Sigmoid colon (tissue), 7 donors: ENCODE results near the gene TRPT1. TPM values are rescaled to one million over a fixed set of nuclear protein-coding genes. Genes with fewer than 3 reads are reported as not detected.

Experiments used
- DNase-seq: peaks from one replicate; pipeline ENCODE4 v3.0.0-alpha.2; 2019
- H3K27ac ChIP-seq, 4 donors: fragments of 200-600 bp; sonication (generic); one replicate each; pipeline ENCODE4 v1.5.1; 2016 to 2019; ENCODE audit warnings: mild to moderate bottlenecking in 1 of 4
- H3K27me3 ChIP-seq, 3 donors: fragments of 200-600 bp; sonication (generic); one replicate each; pipeline ENCODE4 v1.5.1; 2019; ENCODE audit warnings: mild to moderate bottlenecking in 1 of 3
- H3K36me3 ChIP-seq, 4 donors: fragments of 200-600 bp; sonication (generic); one replicate each; pipeline ENCODE4 v1.5.1; 2016 to 2019
- H3K4me1 ChIP-seq, 4 donors: fragments of 200-600 bp; sonication (generic); one replicate each; pipeline ENCODE4 v1.5.1; 2017 to 2019
- H3K4me3 ChIP-seq, 4 donors: fragments of 200-600 bp; sonication (generic); one replicate each; pipeline ENCODE4 v1.5.1; 2017 to 2019; ENCODE audit warnings: mild to moderate bottlenecking in 2 of 4, moderate library complexity in 1 of 4
- H3K9me3 ChIP-seq, 4 donors: fragments of 200-600 bp in 3 of 4; sonication (generic) in 3 of 4; one replicate each; pipeline versions ENCODE4 v1.5.1 to v1.6.1; 2013 to 2019
- EP300 ChIP-seq, 4 donors: sonication (generic); formaldehyde crosslinking; IDR thresholded peaks; one replicate each; pipeline ENCODE4 v1.6.1; 2017; ENCODE audit warnings: antibody characterized with exemption in 4 of 4
- POLR2A ChIP-seq, 2 donors: fragments of 450-650 bp; IDR thresholded peaks; one replicate each; pipeline ENCODE4 v1.6.1; 2016; ENCODE audit warnings: antibody characterized with exemption in 2 of 2, mild to moderate bottlenecking in 2 of 2, moderate library complexity in 2 of 2
- POLR2AphosphoS5 ChIP-seq, 4 donors: sonication (generic); formaldehyde crosslinking; IDR thresholded peaks; one replicate each; pipeline ENCODE4 v1.6.1; 2017; ENCODE audit warnings: antibody characterized with exemption in 4 of 4
- WGBS, 2 donors: extraction: QIAGEN DNeasy Blood & Tissue Kit; methylation state at CpG; one replicate each; pipeline ENCODE4 v1.1.7; 2013; 5-methylcytosine and 5-hydroxymethylcytosine counted together
- intact Hi-C: fragments of 100-400 bp; cut with DNase I; formaldehyde crosslinking; loops from one replicate; pipeline ENCODE4 v1.15.1; 2023
- polyA plus RNA-seq, 3 donors: library from polyadenylated mRNA; stranded (reverse); fragments of 200-250 nt; gene quantifications; one replicate each; pipeline ENCODE4 v1.2.3, GENCODE V29; 2013
- total RNA-seq, 4 donors: library from RNA; depleted of rRNA; stranded (reverse); fragments of >200 nt; gene quantifications; one replicate each; pipeline ENCODE4 v1.1.0, GENCODE V29; 2016
- TF ChIP-seq, protein P1 (sequence below), 4 experiments: fragments of 450-650 bp in 3 of 4; fragments of 200-600 bp in 1 of 4; IDR thresholded peaks; one replicate each; pipeline ENCODE4 v1.5.1; 2016 to 2019; ENCODE audit warnings: antibody characterized with exemption in 4 of 4, mild to moderate bottlenecking in 3 of 4, moderate library complexity in 2 of 4
- donor health status: healthy with polysubstance abuse.
- donor health status: Bipolar disorder and iron deficiency.
- donor health status: healthy.

Gene TRPT1
- total and polyA plus RNA-seq, 7 donors, result 45.7 to 82.8 (median 79.2) TPM

DNA sequence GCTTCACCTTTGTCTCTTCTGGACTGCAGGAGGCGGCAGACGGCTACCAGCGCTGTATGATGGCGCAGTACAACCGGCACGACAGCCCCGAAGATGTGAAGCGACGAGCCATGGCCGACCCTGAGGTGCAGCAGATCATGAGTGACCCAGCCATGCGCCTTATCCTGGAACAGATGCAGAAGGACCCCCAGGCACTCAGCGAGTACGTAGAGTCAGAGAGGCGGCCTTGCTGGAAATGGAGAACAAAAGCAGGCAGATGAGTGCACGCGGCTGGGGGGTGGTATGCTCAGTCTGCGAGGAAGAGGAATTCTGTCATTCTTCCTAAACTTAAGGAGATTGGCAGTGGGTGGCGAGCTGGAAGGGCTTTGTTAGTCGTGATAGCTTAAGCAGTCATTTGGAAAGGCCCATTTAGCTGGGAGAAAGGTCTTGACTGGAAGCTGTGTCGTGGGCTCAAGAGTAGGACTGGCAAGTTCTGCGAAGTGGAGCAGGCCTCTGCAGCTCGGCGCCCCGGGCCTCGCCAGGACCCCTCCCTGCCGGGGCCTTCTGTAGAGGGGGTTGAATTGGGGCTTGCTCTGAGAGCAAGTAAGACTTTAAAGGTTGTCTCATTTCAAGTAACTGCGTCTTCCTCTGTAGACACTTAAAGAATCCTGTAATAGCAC, 22.4 kb downstream of the TRPT1 start:
- H3K27me3 ChIP-seq, result no peaks in the 10 kb centered on the region
- H3K9me3 ChIP-seq, result no peaks in the 10 kb centered on the region
- no peak for DNase-seq
- peak overlapping the region in 2 of 4 donors; percentile 25 to 58 for H3K27ac ChIP-seq
- peaks cover 35 to 70% (median 45%) of the 10 kb centered on the region in 4 donors for H3K36me3 ChIP-seq
- intact Hi-C loops, result loop anchor here (1.0 kb wide), 1 partner anchor 101 kb away; no protein-coding TSS in a partner anchor
- H3K4me1 ChIP-seq, result peaks cover 0 to 30% (median 18%) of the 10 kb centered on the region in 4 donors
- TF ChIP-seq POLR2A (IDR thresholded peaks at IDR 0.05) (no peak), POLR2AphosphoS5 (IDR thresholded peaks at IDR 0.05) (no peak), EP300 (IDR thresholded peaks at IDR 0.05) (no peak)
- TF ChIP-seq, protein P1, sequence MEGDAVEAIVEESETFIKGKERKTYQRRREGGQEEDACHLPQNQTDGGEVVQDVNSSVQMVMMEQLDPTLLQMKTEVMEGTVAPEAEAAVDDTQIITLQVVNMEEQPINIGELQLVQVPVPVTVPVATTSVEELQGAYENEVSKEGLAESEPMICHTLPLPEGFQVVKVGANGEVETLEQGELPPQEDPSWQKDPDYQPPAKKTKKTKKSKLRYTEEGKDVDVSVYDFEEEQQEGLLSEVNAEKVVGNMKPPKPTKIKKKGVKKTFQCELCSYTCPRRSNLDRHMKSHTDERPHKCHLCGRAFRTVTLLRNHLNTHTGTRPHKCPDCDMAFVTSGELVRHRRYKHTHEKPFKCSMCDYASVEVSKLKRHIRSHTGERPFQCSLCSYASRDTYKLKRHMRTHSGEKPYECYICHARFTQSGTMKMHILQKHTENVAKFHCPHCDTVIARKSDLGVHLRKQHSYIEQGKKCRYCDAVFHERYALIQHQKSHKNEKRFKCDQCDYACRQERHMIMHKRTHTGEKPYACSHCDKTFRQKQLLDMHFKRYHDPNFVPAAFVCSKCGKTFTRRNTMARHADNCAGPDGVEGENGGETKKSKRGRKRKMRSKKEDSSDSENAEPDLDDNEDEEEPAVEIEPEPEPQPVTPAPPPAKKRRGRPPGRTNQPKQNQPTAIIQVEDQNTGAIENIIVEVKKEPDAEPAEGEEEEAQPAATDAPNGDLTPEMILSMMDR (IDR thresholded peaks at IDR 0.05), result no peak
- WGBS, 2 donors, result 92 to 93% methylated on average over 27 of the region's 27 CpGs
- no peak overlapping the region for H3K4me3 ChIP-seq

DNA sequence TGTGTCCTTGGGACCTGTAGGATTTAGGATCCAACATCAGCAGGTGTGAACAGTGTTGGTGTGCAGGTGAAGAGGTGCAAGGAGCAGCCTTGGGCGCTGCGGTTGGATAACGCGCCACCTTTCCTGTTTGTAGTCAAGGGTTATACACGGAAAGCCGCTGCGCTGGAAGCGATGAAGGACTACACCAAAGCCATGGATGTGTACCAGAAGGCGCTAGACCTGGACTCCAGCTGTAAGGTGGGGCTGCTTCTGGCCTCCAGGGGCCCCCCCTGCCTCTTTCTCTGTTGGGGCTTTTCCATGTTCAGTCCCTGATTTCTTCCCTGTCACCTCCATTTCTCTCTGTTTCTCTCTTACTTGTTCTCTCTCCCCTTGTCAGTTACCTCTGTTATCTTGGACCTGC, 23.0 kb downstream of the TRPT1 start:
- Histone ChIP-seq H3K4me1 (peaks cover 0 to 25% (median 13%) of the 10 kb centered on the region in 4 donors), H3K9me3 (no peaks in the 10 kb centered on the region), H3K27ac (no peak overlapping the region), H3K4me3 (no peak overlapping the region), H3K36me3 (peaks cover 38 to 76% (median 51%) of the 10 kb centered on the region in 4 donors), H3K27me3 (no peaks in the 10 kb centered on the region)
- TF ChIP-seq POLR2A (IDR thresholded peaks at IDR 0.05) (no peak), EP300 (IDR thresholded peaks at IDR 0.05) (no peak), POLR2AphosphoS5 (IDR thresholded peaks at IDR 0.05) (no peak)
- TF ChIP-seq, protein P1 (IDR thresholded peaks at IDR 0.05), result no peak
- no peak for DNase-seq
- intact Hi-C loops, result no loop called here
- WGBS, 2 donors, result 95 to 98% methylated on average over 9 of the region's 9 CpGs

DNA sequence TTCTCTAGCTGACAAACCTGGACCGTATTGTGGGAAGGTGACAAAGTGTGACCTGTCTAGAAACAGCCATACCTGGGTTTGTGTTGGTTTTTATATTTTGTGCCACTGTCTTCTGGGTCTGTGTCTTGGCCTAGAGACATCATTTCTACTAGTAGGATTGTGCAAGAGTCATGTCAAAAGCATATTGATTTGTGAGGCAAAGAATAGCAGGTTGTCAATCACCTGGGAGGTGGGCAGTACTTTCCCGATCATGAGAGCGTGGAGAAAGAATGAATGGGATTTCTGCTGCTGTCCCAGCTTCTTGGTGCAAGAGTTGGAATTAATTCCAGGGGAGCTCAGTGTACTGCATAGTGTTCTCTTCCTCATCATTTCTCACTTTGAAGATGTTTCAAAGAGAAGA, 24.4 kb downstream of the TRPT1 start:
- Histone ChIP-seq H3K4me1 (peaks cover 0 to 14% (median 12%) of the 10 kb centered on the region in 4 donors), H3K27ac (no peak overlapping the region), H3K9me3 (no peaks in the 10 kb centered on the region), H3K27me3 (no peaks in the 10 kb centered on the region), H3K4me3 (no peak overlapping the region), H3K36me3 (peaks cover 50 to 90% (median 65%) of the 10 kb centered on the region in 4 donors)
- 89 to 90% methylated on average over 3 of the region's 3 CpGs for WGBS, 2 donors
- TF ChIP-seq EP300 (IDR thresholded peaks at IDR 0.05), result no peak
- no peak for TF ChIP-seq POLR2A (IDR thresholded peaks at IDR 0.05)
- TF ChIP-seq, protein P1 (IDR thresholded peaks at IDR 0.05), result no peak
- TF ChIP-seq POLR2AphosphoS5 (IDR thresholded peaks at IDR 0.05), result no peak
- DNase-seq, result no peak
- intact Hi-C loops, result no loop called here

DNA sequence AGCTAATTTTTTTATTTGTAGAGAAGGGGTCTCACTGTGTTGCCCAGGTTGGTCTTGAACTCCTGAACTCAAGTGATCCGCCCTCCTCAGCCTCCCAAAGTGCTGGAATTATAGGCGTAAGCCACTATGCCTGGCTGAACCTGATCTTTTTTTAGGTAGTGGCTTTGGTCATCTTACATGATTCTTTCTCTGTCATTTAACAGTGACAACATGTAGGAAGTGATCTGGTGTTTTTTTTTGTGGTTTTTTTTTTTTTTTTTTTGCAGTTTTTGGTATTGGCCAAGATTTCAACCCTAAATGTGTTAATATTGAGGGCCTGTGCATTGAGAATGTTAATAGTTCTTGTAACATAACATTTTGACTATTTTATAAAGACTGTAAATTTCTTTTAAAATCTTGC, 27.5 kb downstream of the TRPT1 start:
- TF ChIP-seq EP300 (IDR thresholded peaks at IDR 0.05) (no peak), POLR2A (IDR thresholded peaks at IDR 0.05) (no peak), POLR2AphosphoS5 (IDR thresholded peaks at IDR 0.05) (no peak)
- TF ChIP-seq, protein P1 (IDR thresholded peaks at IDR 0.05), result no peak
- Histone ChIP-seq H3K9me3 (no peaks in the 10 kb centered on the region), H3K27me3 (no peaks in the 10 kb centered on the region), H3K27ac (no peak overlapping the region), H3K4me1 (no peaks in the 10 kb centered on the region), H3K36me3 (peaks cover 70 to 100% (median 88%) of the 10 kb centered on the region in 4 donors), H3K4me3 (no peak overlapping the region)
- WGBS, 2 donors, result 97 to 98% methylated on average over 2 of the region's 2 CpGs
- no peak for DNase-seq
- intact Hi-C loops, result no loop called here
